Measurements from ENCODE around the gene LMNTD2. TPM values are rescaled to one million over a fixed set of nuclear protein-coding genes. Genes with fewer than 3 reads are reported as not detected.

Gene LMNTD2
- total RNA-seq, 2 donors from 2014 or later = 3.8 to 6.0 TPM

DNA sequence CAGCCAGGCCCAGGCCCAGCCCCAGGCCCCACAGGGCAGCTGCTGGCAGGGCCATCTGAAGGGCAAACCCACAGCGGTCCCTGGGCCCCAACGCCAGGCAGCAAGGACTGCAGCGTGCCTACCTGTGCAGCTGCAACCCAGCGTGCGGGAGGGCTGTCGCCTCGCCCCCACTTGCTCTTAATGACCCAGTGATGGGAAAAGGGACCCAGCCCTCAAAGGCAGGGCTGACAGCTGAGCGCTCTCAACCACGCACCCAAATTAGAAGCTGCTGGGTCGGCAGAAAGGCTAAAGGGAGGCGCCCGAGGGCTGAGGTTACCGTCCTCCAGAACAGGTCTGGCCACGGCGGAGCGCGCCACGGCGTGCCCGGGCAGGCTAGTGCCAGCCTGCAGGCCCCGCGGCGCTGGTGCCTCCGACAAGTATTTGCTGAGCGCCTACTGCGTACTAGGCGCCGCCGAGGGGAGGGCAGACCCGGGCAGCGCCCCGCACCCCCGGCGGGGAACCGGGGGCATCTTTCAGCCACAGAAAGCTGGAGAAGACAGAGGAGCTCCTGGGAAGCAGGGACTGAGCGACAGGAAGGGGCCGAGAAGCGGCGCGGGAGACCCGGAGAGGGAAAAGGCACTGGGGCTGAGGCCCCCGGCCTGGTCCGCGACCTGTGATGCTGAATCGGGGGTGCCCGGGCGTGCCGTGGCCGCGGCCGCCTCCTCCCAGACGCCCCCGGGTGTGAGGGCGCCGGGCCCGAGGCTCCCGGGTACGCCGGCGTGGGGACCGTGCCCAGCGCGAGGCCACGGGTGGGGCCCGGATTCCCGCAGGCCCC, 25.9 kb downstream of the LMNTD2 start:
- peak overlapping the region; percentile 86 for H3K4me3 Mint-ChIP-seq
- H3K27ac Mint-ChIP-seq = no peak overlapping the region
- H3K27me3 Mint-ChIP-seq = no peaks in the 10 kb centered on the region

DNA sequence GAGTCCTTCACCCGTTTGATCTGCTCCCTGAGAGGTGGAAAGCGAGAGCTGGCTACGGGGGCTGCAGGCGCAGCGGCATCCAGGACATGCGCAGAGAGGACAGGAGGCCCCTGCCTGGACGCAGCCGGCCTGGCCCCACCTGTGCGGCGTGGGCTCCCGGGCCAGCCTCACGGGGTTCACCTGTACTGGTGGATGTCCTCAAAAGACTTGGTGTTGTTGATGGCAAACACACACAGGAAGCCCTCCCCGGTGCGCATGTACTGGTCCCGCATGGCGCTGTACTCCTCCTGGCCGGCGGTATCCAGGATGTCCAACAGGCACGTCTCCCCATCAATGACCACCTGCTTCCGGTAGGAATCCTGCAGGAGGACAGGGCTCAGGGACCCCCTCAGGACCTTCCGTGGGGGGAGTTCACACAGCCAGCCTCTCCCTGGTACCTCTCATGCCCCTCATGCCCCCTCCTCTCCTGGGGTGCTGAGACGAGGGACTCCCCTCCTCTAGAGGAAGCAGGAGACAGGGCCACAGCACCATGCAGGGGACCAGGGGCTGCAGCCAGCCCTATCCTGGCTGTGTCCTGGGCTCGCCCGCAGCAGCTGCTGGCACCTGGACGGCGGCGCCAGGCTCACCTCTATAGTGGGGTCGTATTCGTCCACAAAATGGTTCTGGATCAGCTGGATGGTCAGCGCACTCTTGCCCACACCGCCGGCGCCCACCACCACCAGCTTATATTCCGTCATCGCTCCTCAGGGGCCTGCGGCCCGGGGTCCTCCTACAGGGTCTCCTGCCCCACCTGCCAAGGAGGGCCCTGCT, 26.7 kb downstream of the LMNTD2 start:
- ATAC-seq = no peak
- Mint-ChIP-seq H3K4me3 (peak overlapping the region; percentile 86), H3K27me3 (no peaks in the 10 kb centered on the region), H3K27ac (no peak overlapping the region), H3K4me1 (peaks cover 13% of the 10 kb centered on the region), H3K36me3 (ENCODE audit: low read depth) (no peaks in the 10 kb centered on the region)
- no peaks in the 10 kb centered on the region for H3K9me3 ChIP-seq (ENCODE audit: control insufficient read depth, low read length, poor library complexity, severe bottlenecking)
- DNase-seq = no peak

More for the DNA sequence above, 25.9 kb downstream of the LMNTD2 start:
- no peaks in the 10 kb centered on the region for H3K9me3 ChIP-seq (ENCODE audit: control insufficient read depth, low read length, poor library complexity, severe bottlenecking)
- DNase-seq (peak in 1 of 3 donors; percentile 27), ATAC-seq (no peak)
- Mint-ChIP-seq H3K4me1 (peaks cover 13% of the 10 kb centered on the region), H3K36me3 (ENCODE audit: low read depth) (no peaks in the 10 kb centered on the region)

DNA sequence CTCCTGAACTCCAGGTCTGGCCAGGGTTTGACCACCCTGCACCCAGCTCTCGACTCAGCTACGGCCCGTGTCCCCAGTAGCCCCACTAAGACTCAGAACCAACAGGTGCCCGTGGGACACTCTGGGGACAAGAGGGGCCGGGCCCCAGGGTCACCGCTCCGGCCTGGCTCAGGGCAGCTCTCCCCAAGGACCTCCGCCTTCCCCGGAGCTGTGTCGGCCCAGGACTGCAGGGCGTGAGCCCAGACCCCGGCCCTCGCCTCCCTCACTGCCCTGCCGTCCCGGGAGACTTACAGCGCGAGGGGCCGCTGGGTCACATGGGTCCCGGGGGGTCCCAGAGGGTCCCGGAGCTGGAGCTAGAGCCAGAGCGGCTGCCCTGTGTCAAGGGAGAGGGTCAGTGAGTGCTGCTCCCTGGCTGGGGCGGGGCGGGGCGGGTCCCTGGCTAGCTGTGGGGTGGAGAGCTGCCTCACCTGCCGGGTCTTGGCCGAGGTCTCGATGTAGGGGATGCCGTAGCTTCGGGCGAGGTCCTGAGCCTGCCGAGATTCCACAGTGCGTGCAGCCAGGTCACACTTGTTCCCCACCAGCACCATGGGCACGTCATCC, 27.5 kb downstream of the LMNTD2 start:
- Mint-ChIP-seq H3K36me3 (ENCODE audit: low read depth) (no peaks in the 10 kb centered on the region), H3K27me3 (no peaks in the 10 kb centered on the region), H3K4me1 (peaks cover 10% of the 10 kb centered on the region), H3K27ac (no peak overlapping the region), H3K4me3 (no peak overlapping the region)
- DNase-seq = no peak
- H3K9me3 ChIP-seq (ENCODE audit: control insufficient read depth, low read length, poor library complexity, severe bottlenecking) = no peaks in the 10 kb centered on the region
- no peak for ATAC-seq

DNA sequence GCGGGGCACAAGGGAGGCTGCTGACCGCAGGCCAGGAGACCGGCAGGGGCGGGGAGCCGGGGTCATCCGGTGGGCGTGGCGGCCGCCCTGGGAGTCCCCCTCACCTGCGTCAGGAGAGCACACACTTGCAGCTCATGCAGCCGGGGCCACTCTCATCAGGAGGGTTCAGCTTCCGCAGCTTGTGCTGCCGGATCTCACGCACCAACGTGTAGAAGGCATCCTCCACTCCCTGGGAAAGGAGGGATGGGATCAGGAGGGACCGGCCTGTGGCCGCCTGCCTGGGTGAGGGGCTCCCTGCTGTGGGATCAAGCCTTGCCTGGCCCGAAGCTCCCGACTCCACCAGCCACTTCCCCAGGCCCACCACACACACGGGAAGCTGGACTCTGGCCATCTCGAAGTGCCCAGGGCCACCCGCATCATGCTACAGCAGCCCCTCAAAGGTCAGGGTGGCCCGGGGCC, 28.0 kb downstream of the LMNTD2 start:
- no peaks in the 10 kb centered on the region for H3K9me3 ChIP-seq (ENCODE audit: control insufficient read depth, low read length, poor library complexity, severe bottlenecking)
- DNase-seq (no peak), ATAC-seq (no peak)
- Mint-ChIP-seq H3K4me1 (peaks cover 9% of the 10 kb centered on the region), H3K36me3 (ENCODE audit: low read depth) (no peaks in the 10 kb centered on the region), H3K4me3 (no peak overlapping the region), H3K27me3 (no peaks in the 10 kb centered on the region), H3K27ac (no peak overlapping the region)

DNA sequence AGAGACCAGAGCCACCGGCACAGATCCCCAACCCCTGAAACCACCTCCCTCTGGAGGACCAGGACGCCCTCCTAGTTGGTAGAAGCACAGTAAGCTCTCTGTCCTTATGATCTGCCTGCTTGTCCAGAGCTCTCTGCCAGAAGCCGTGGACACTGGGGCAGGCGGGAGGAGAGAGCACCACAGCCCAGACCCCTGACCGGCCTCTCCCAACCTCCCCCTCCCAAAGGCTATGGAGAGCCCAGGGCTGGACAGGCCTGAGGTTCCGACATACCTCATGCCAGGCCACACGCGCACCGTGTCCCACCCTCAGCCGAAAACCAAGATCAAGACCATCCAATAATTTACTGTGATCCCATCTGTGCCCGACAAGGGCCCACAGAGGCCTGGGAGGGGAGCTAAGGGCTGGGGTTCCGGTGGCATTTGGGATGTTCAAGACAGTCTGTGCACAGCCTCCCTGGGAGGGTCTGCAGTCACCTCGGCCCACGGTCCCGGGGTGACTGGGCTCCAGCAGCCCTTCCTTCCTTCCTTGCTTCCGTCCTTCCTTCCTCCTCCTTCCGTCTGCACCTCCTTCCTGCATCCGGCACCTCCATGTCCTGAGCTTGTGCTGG, 28.5 kb downstream of the LMNTD2 start:
- no peaks in the 10 kb centered on the region for H3K9me3 ChIP-seq (ENCODE audit: control insufficient read depth, low read length, poor library complexity, severe bottlenecking)
- no peak for ATAC-seq
- peaks cover 6% of the 10 kb centered on the region for H3K4me1 Mint-ChIP-seq
- no peak for DNase-seq
- no peaks in the 10 kb centered on the region for H3K36me3 Mint-ChIP-seq (ENCODE audit: low read depth)
- H3K27ac Mint-ChIP-seq = no peak overlapping the region
- no peak overlapping the region for H3K4me3 Mint-ChIP-seq
- H3K27me3 Mint-ChIP-seq = no peaks in the 10 kb centered on the region

DNA sequence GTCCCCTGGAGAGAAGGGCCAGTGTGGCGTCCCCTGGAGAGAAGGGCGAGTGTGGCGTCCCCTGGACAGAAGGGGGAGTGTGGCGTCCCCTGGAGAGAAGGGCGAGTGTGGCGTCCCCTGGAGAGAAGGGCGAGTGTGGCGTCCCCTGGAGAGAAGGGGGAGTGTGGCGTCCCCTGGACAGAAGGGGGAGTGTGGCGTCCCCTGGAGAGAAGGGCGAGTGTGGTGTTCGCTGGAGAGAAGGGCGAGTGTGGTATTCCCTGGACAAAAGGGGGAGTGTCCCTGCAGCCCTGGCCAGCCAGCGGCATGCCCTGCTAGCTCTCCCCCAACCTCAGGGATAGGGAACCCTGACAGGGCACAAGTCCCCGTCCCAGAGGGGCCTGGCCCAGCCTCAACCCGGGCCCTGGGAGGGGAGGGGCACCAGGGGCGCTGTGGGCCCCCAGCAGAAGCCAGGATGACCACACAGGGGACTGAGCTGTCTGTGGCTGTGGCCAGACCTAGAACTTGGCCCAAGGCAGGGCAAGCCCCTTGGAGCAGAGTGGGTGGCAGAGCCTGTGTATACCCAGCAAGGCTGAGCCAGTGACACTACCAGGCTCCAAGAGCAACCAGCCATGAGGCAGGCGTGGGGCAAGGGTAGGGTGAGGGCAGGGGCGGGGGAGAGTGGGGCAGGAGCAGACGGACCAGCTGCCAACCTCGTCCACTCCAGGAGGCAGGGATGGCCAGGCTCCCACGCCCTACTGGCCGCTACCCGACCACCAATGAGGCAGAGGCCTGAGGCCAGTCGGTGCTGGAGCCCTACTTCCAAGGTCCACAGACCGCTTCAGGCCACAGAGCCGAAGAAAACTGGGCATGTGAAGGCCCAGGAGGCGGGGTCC, 29.3 kb downstream of the LMNTD2 start:
- no peaks in the 10 kb centered on the region for H3K36me3 Mint-ChIP-seq (ENCODE audit: low read depth)
- H3K27ac Mint-ChIP-seq = no peak overlapping the region
- no peak for DNase-seq
- no peaks in the 10 kb centered on the region for H3K9me3 ChIP-seq (ENCODE audit: control insufficient read depth, low read length, poor library complexity, severe bottlenecking)
- H3K4me1 Mint-ChIP-seq = peaks cover 2% of the 10 kb centered on the region
- ATAC-seq = no peak
- H3K27me3 Mint-ChIP-seq = no peaks in the 10 kb centered on the region
- H3K4me3 Mint-ChIP-seq = no peak overlapping the region

DNA sequence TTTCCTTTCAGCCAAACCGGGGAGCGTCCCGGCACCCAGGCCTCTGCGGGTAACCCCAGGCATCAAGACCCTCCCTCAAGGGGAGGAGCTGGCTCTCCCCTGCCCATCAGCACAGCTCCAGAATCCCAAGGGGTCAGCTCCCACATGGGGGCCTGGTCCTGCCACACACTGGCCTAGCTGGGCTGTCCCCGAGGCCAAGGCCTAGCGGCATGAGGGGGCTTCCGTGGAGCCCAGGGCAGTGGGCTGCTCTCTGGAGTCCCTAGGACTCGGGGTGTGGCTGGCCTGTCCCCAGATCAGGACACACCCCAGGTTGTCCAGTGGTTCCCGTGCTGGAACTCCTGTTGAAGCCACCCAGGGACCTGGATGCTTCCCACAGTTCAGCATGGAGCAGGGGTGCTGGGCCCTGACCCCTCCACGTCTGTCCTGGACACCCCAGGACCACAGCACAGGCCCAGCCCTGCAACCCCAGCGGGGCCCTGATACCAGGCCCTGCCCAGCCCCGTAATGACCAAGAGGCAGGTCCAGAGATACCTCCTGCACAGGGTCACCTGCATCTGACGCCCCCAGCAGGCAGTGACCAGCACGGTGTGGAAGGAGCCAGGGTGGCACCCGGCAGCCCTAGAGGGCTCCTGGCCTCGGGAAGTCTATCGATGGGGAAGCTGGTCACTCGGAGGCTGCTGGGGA, 30.7 kb downstream of the LMNTD2 start:
- DNase-seq = no peak
- H3K9me3 ChIP-seq (ENCODE audit: control insufficient read depth, low read length, poor library complexity, severe bottlenecking) = no peaks in the 10 kb centered on the region
- Mint-ChIP-seq H3K27ac (no peak overlapping the region), H3K27me3 (no peaks in the 10 kb centered on the region), H3K4me3 (no peak overlapping the region), H3K36me3 (ENCODE audit: low read depth) (no peaks in the 10 kb centered on the region), H3K4me1 (no peaks in the 10 kb centered on the region)
- no peak for ATAC-seq

DNA sequence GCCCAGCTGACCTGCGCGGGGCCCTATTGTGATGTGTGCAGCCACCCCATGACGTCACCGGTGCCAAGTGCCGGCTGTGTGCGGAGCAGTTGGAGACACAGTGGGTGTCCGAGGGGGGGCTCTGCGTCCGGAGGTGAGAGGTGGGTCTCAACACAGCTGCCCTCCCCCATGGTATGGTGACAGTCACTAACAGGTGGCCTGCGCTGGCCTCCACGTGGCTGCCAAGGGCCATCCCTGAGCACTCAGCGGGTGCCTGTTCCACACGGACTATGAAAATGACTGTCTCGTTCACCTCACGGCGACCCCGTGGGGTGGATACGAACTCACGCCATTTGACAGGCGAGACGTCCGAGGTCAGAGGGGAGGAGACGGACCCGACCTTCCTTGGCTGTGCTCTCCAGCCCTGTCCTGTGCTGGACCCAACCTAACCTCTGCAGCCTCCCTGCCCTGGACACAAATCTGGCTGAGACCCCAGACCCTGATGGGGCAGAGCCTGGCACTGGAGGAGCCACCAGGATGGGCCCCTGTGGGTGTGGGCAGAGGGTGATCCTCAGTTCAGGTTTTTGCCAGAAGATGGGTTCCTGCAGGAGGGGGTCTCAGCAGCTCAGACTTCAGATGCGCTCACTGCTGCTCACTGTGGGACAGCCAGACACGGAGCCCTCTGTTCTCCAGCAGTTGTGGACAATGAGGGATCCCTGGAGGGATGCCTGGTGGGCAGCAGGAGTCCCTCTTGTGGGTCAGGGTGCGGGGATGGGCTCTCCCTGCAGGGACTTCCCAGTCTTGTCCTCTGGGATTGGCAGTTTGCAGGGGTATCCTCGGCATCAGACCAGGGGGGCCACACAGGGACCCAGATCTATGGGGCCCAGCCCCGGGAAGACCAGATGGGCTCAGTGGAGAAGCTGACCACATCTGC, 31.5 kb downstream of the LMNTD2 start:
- H3K27me3 Mint-ChIP-seq = no peaks in the 10 kb centered on the region
- DNase-seq = no peak
- H3K4me1 Mint-ChIP-seq = no peaks in the 10 kb centered on the region
- H3K36me3 Mint-ChIP-seq (ENCODE audit: low read depth) = no peaks in the 10 kb centered on the region
- no peak for ATAC-seq
- H3K27ac Mint-ChIP-seq = no peak overlapping the region
- H3K4me3 Mint-ChIP-seq = no peak overlapping the region
- no peaks in the 10 kb centered on the region for H3K9me3 ChIP-seq (ENCODE audit: control insufficient read depth, low read length, poor library complexity, severe bottlenecking)

DNA sequence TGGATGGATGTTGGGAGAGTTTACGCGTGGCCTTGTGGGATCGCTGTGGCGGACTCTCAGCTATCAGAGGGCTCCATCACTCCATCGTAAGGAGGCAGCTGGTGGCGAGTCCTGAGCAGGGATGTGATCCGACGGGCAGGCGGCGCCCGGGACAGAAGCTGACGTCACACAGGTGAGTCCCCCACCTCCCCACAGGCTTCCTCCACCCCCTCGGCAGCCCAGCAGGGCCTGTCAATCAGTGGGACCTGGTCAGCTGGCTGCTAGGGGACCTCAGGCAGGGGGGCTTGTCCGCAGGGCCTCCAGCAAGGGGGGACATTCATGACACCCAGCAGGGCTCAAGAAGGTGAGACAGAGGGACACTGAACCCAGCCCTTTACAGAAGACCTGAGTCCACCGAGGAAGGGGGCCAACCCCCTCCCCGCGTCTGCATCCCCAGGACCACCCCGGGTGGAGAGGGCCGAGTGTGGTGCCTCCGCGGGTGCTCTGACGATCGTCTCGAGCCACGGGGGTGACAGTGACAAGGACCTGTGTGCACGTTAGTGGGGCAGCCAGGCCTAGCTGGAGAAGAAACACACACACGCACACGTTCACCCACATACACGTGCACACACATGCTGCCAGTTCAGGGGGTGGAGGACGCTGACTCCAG, 32.2 kb downstream of the LMNTD2 start:
- no peaks in the 10 kb centered on the region for H3K27me3 Mint-ChIP-seq
- DNase-seq (no peak), ATAC-seq (no peak)
- no peaks in the 10 kb centered on the region for H3K36me3 Mint-ChIP-seq (ENCODE audit: low read depth)
- no peak overlapping the region for H3K4me3 Mint-ChIP-seq
- H3K9me3 ChIP-seq (ENCODE audit: control insufficient read depth, low read length, poor library complexity, severe bottlenecking) = no peaks in the 10 kb centered on the region
- no peak overlapping the region for H3K27ac Mint-ChIP-seq
- H3K4me1 Mint-ChIP-seq = no peaks in the 10 kb centered on the region

DNA sequence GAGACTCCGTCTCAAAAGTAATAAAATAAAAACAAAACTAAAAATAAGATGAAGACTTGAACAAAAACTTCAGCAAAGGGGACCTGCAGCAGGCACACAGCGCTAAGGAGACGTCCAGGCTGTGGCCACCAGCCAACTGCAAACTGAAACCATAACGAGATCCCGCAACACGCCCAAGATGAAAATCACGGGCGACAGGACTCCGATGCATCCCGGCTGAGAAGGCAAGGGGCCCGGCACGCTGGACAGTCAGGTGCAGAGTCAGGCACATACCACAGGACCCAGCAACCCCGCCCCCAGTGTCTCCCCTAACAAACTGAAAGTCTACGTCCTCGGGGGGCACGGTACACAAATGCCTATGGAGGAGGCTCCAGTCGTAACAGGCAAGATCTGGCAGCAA, 34.3 kb downstream of the LMNTD2 start:
- no peaks in the 10 kb centered on the region for H3K9me3 ChIP-seq (ENCODE audit: control insufficient read depth, low read length, poor library complexity, severe bottlenecking)
- Mint-ChIP-seq H3K27me3 (no peaks in the 10 kb centered on the region), H3K36me3 (ENCODE audit: low read depth) (no peaks in the 10 kb centered on the region), H3K27ac (no peak overlapping the region), H3K4me3 (no peak overlapping the region), H3K4me1 (no peaks in the 10 kb centered on the region)
- ATAC-seq = no peak
- no peak for DNase-seq

DNA sequence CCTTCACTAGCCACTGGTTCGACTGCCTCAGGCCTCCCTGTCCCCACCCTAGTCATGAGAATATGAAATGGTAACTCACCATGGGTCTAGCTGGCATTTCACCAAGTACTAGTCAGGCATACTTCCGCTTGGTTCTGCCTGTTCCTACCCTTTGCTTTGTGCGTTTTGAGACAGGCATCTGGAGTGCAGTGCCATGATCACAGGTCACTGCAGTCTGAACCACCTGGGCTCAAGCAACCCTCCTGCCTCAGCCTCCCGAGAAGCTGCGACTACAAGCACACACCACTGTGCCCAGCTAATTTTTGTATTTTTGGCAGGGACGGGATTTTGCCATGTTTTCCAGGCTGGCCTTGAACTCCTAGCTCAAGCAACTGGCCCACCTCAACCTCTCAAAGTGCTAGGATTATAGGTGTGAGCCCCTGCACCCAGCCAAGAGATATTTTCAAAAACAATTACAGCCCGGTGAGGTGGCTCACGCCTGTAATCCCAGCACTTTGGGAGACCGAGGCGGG, 39.3 kb downstream of the LMNTD2 start:
- DNase-seq = no peak
- no peak for ATAC-seq
- Mint-ChIP-seq H3K4me1 (peaks cover 2% of the 10 kb centered on the region), H3K36me3 (ENCODE audit: low read depth) (no peaks in the 10 kb centered on the region), H3K4me3 (no peak overlapping the region), H3K27ac (peak overlapping the region; percentile 51), H3K27me3 (no peaks in the 10 kb centered on the region)
- no peaks in the 10 kb centered on the region for H3K9me3 ChIP-seq (ENCODE audit: control insufficient read depth, low read length, poor library complexity, severe bottlenecking)
